Smooth muscle cell (in vitro differentiated cells): ENCODE results near the gene NUSAP1. TPM values are rescaled to one million over a fixed set of nuclear protein-coding genes. Genes with fewer than 3 reads are reported as not detected.

Source experiments
- polyA plus RNA-seq: library from polyadenylated mRNA; unstranded; fragments of >200 nt; fragmentation: Nextera tagmentation; extraction: Ambion mirVana; gene quantifications from 2 replicates; pipeline ENCODE4 v1.2.1, GENCODE V29; 2016
- total RNA-seq: library from RNA; depleted of rRNA; stranded (reverse); fragments of >200 nt; gene quantifications from 2 replicates; pipeline ENCODE4 v1.2.3, GENCODE V29; 2014

Gene NUSAP1
- total and polyA plus RNA-seq, 2 experiments from 2014 or later, result 26.6 to 39.1 TPM

Other genes starting within 250 kb of the NUSAP1 start
- 8.3 and 21.7 TPM in 2 replicates for gene INO80, start 216.6 kb upstream of the NUSAP1 start, total RNA-seq
- gene INO80, start 216.6 kb upstream of the NUSAP1 start, polyA plus RNA-seq, result 3.1 and 4.4 TPM in 2 replicates
- 0.04 TPM in 1 of 2 replicates, not detected in the other for gene EXD1, start 102.1 kb upstream of the NUSAP1 start, total RNA-seq
- 0.22 TPM in 1 of 2 replicates, not detected in the other for gene EXD1, start 102.1 kb upstream of the NUSAP1 start, polyA plus RNA-seq
- 89.5 and 142 TPM in 2 replicates for gene CHP1, start 101.6 kb upstream of the NUSAP1 start, total RNA-seq
- gene CHP1, start 101.6 kb upstream of the NUSAP1 start, polyA plus RNA-seq, result 22.1 and 28.0 TPM in 2 replicates
- 4.2 and 4.9 TPM in 2 replicates for gene OIP5, start 290 bp upstream of the NUSAP1 start, total RNA-seq
- 4.3 and 5.6 TPM in 2 replicates for gene OIP5, start 290 bp upstream of the NUSAP1 start, polyA plus RNA-seq
- gene NDUFAF1, start 69.6 kb downstream of the NUSAP1 start, total RNA-seq, result 17.8 and 31.2 TPM in 2 replicates
- 20.1 and 28.2 TPM in 2 replicates for gene NDUFAF1, start 69.6 kb downstream of the NUSAP1 start, polyA plus RNA-seq
- gene RTF1, start 84.2 kb downstream of the NUSAP1 start, total RNA-seq, result 25.7 and 38.4 TPM in 2 replicates
- 68.1 and 92.8 TPM in 2 replicates for gene RTF1, start 84.2 kb downstream of the NUSAP1 start, polyA plus RNA-seq
- 2.8 and 5.8 TPM in 2 replicates for gene ITPKA, start 161.0 kb downstream of the NUSAP1 start, total RNA-seq
- 1.5 and 2.1 TPM in 2 replicates for gene ITPKA, start 161.0 kb downstream of the NUSAP1 start, polyA plus RNA-seq
- gene LTK, start 180.9 kb downstream of the NUSAP1 start, total RNA-seq, result 0.18 and 1.2 TPM in 2 replicates
- 1.6 and 2.3 TPM in 2 replicates for gene LTK, start 180.9 kb downstream of the NUSAP1 start, polyA plus RNA-seq
- gene RPAP1, start 211.4 kb downstream of the NUSAP1 start, total RNA-seq, result 15.5 and 15.8 TPM in 2 replicates
- 37.1 and 37.5 TPM in 2 replicates for gene RPAP1, start 211.4 kb downstream of the NUSAP1 start, polyA plus RNA-seq
- gene TYRO3, start 226.3 kb downstream of the NUSAP1 start, total RNA-seq, result 11.5 and 12.9 TPM in 2 replicates
- 20.5 and 23.5 TPM in 2 replicates for gene TYRO3, start 226.3 kb downstream of the NUSAP1 start, polyA plus RNA-seq